GM12878 (cell line): ENCODE measurements around the gene ZNF765. TPM values are rescaled to one million over a fixed set of nuclear protein-coding genes. Genes with fewer than 3 reads are reported as not detected.
"Not testable (repeated sequence)": the region's sequence is repeated elsewhere in the genome, so short reads cannot be mapped to it uniquely, and the experiment has no call there.

Experiments
- ATAC-seq: fragments of 200-7000 bp; cut with Tn5 transposase; 3 replicates; pipeline ENCODE4 v1.9.1; 2020; ENCODE audit warnings: mild to moderate bottlenecking, moderate library complexity
- BruUV-seq: library from RNA; stranded (reverse); fragments of 400-500 nt; replicated peaks from 2 replicates; lab custom pipeline; 2021; lab: Mats Ljungman, UMichigan
- CTCF ChIA-PET: fragments of 300-600 bp; sonication (Branson Sonifier 250); formaldehyde crosslinking; extraction: SDS; loops from one replicate; lab custom pipeline; 2021; ENCODE audit warnings: inconsistent platforms; lab: Yijun Ruan, JAX
- POLR2A ChIA-PET: fragments of 350-600 bp; formaldehyde crosslinking; extraction: SDS; loops from one replicate; lab custom pipeline; 2021; ENCODE audit warnings: inconsistent platforms; lab: Charles Lee
- RAD21 ChIA-PET: fragments of 300-600 bp; sonication (Branson Sonifier 250); formaldehyde crosslinking; loops from one replicate; lab custom pipeline; 2023; ENCODE audit warnings: antibody characterized with exemption; ENCODE audit not compliant: unreplicated experiment; lab: Charles Lee
- SMC1A ChIA-PET: fragments of 300-600 bp; sonication (Branson Sonifier 250); formaldehyde crosslinking; loops from one replicate; lab custom pipeline; 2023; ENCODE audit not compliant: unreplicated experiment, uncharacterized antibody; lab: Charles Lee
- DNase-seq: peaks from one replicate; pipeline ENCODE4 v3.0.0-alpha.2; 2011; ENCODE audit warnings: low read depth, low spot score
- FAIRE-seq: peaks from 3 replicates; lab custom pipeline; 2011; peaks lifted over from hg19 to GRCh38; lab: Jason Lieb, UNC
- H2AFZ ChIP-seq: 2 replicates; pipeline ENCODE4 v1.6.0; 2011; ENCODE audit warnings: low read depth, low read length, control low read depth; ENCODE audit not compliant: control insufficient read depth
- H3K27ac ChIP-seq: 2 replicates; pipeline ENCODE4 v1.5.1; 2011; ENCODE audit warnings: control low read depth; ENCODE audit not compliant: control insufficient read depth, insufficient read depth
- H3K27me3 ChIP-seq, 2 experiments: replicated peaks in 1 of 2; 2 replicates each; pipeline versions ENCODE4 v1.6.0 to v1.6.1; 2011; ENCODE audit warnings: low read length in 1 of 2; ENCODE audit not compliant: control insufficient read depth in 2 of 2, insufficient read depth in 2 of 2
- H3K36me3 ChIP-seq, 2 experiments: 2 replicates each; pipeline ENCODE4 v1.5.1; 2011; ENCODE audit warnings: low read length in 1 of 2; ENCODE audit not compliant: control insufficient read depth in 2 of 2, insufficient read depth in 2 of 2
- H3K4me1 ChIP-seq: 2 replicates; pipeline ENCODE4 v1.6.1; 2011; ENCODE audit warnings: mild to moderate bottlenecking, low read length, moderate library complexity, mixed read lengths; ENCODE audit not compliant: control insufficient read depth, insufficient read depth
- H3K4me2 ChIP-seq: 2 replicates; pipeline ENCODE4 v1.6.0; 2011; ENCODE audit warnings: control low read depth; ENCODE audit not compliant: control insufficient read depth, insufficient read depth
- H3K4me3 ChIP-seq: fragments of 200-600 bp; sonication (generic); 2 replicates; pipeline ENCODE4 v1.5.1; 2016
- H3K79me2 ChIP-seq: 2 replicates; pipeline ENCODE4 v1.6.0; 2011; ENCODE audit warnings: low read length; ENCODE audit not compliant: control insufficient read depth, insufficient read depth
- H3K9ac ChIP-seq: 2 replicates; pipeline ENCODE4 v1.8.0; 2011; ENCODE audit warnings: low read length, control low read depth, mixed read lengths; ENCODE audit not compliant: control insufficient read depth, insufficient read depth
- H3K9me3 ChIP-seq: replicated peaks from 3 replicates; pipeline ENCODE4 v1.5.1; 2011; ENCODE audit warnings: mild to moderate bottlenecking, low read length; ENCODE audit not compliant: control insufficient read depth, insufficient read depth
- H4K20me1 ChIP-seq: 2 replicates; pipeline ENCODE4 v1.6.0; 2011; ENCODE audit not compliant: control insufficient read depth, insufficient read depth
- CREM ChIP-seq: IDR thresholded peaks from 2 replicates; pipeline ENCODE4 v1.6.1; 2014; ENCODE audit warnings: antibody characterized with exemption, low read depth
- MAX ChIP-seq: IDR thresholded peaks from 2 replicates; pipeline ENCODE4 v1.6.1; 2012; ENCODE audit warnings: low read depth, low read length, improper control_type of control experiment
- MTA2 ChIP-seq: fragments of 450-650 bp; IDR thresholded peaks from 2 replicates; pipeline ENCODE4 v1.6.1; 2016; ENCODE audit warnings: low read depth, mild to moderate bottlenecking, moderate library complexity
- ZNF207 ChIP-seq: fragments of 450-650 bp; IDR thresholded peaks from 2 replicates; pipeline ENCODE4 v1.6.1; 2014; ENCODE audit warnings: antibody characterized with exemption, mild to moderate bottlenecking, borderline replicate concordance
- WGBS: methylation state at CpG from one replicate; pipeline ENCODE4 v1.1.6; 2016; ENCODE audit warnings: low lambda C conversion rate; ENCODE audit not compliant: insufficient replicate concordance, insufficient coverage; ENCODE audit errors: missing lambda C conversion rate; 5-methylcytosine and 5-hydroxymethylcytosine counted together
- in situ Hi-C: fragments of 300-500 bp; cut with MboI; formaldehyde crosslinking; loops from 9 replicates; pipeline ENCODE4 v1.14.3; 2018; ENCODE audit warnings: mixed read lengths
- intact Hi-C: fragments of 100-400 bp; cut with micrococcal nuclease; formaldehyde crosslinking; loops from one replicate; pipeline ENCODE4 v1.14.2; 2022; ENCODE audit not compliant: unreplicated experiment
- polyA plus RNA-seq, 11 experiments: library from polyadenylated mRNA; depleted of rRNA in 4 of 11; unstranded in 6 of 11; stranded (reverse) in 5 of 11; fragments of >200 nt; fragmentation: Nextera tagmentation in 4 of 11; fragmentation: Illumina TruSeq in 1 of 11; extraction: Ambion mirVana in 4 of 11; extraction: Trizol in 1 of 11; gene quantifications; 1 replicate in 1 of 11; 2 replicates in 10 of 11; pipeline versions ENCODE4 v1.2.1 to v1.2.3, GENCODE V29; 2011 to 2016; ENCODE audit warnings: inconsistent platforms in 2 of 11, missing spikeins in 2 of 11, low read depth in 1 of 11
- total RNA-seq, 4 experiments: library from RNA; depleted of rRNA in 3 of 4; stranded (reverse); fragments of >200 nt in 3 of 4; fragmentation: Illumina TruSeq in 1 of 4; extraction: Trizol in 1 of 4; gene quantifications; 2 replicates each; pipeline versions ENCODE4 v1.2.1 to v1.2.3, GENCODE V29; 2013 to 2021
- TF ChIP-seq, protein P1 (sequence below): fragments of 450-650 bp; IDR thresholded peaks from 2 replicates; pipeline ENCODE4 v1.6.1; 2017; ENCODE audit warnings: mild to moderate bottlenecking, low read depth, inconsistent platforms; ENCODE audit not compliant: poor library complexity, severe bottlenecking

ZNF765 gene
- total and polyA plus RNA-seq, 10 of the 15 experiments (the other 5 are each of a cell fraction or from before 2014, with no cell fraction given), result 2.9 to 12.7 (median 7.0) TPM

- Histone ChIP-seq H3K4me2 (no peak overlapping the region), H3K79me2 (no peaks in the 10 kb centered on the region), H3K4me3 (no peak overlapping the region), H3K9me3 (peaks cover 5% of the 10 kb centered on the region), H3K4me1 (no peaks in the 10 kb centered on the region), H2AFZ (no peak overlapping the region), H3K27ac (no peak overlapping the region), H4K20me1 (no peaks in the 10 kb centered on the region), H3K27me3 (no peaks in the 10 kb centered on the region), H3K36me3 (no peaks in the 10 kb centered on the region), H3K9ac (no peak overlapping the region)
- CTCF ChIA-PET, result no interaction called here
- no TSS peak for BruUV-seq
- DNase-seq, result no peak
- TF ChIP-seq CREM, result no peak
- no peak for TF ChIP-seq MAX
- no peak for FAIRE-seq
- no peak for ATAC-seq
- intact Hi-C loops (no loop called here), in situ Hi-C loops (no loop called here)
- RAD21 ChIA-PET, result no interaction called here
- POLR2A ChIA-PET, result no interaction called here
- WGBS, result 81% methylated on average over 20 of the region's 22 CpGs
- SMC1A ChIA-PET, result no interaction called here
These were observed 5.0 kb upstream of the ZNF765 start for GRCh38 chr19:53389978-53390377.

DNA sequence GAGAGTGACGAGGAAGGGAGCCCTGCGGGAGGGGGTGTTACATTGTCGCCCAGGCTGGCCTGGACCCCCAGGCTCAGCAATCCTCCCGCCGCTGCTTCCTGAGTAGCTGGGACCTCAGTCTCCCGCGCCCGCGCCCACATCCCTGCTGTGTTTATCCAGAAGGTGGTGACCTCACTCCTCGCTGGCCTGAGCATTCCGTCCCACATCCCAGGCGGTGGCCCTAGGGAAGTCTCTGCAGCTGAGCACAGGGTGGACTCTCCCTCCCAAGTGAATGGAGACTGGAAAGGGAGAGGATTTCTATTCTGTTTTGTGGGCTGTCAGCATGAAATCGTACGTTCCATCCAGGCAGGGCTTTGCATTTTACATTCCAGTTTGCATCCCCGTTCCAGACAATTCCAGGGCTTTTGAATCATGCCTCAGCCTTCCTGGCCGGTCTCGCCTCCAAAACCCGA, 401 bp upstream of the ZNF765 start:
- intact Hi-C loops (no loop called here), in situ Hi-C loops (no loop called here)
- 22% methylated on average over 11 of the region's 18 CpGs for WGBS
- ChIA-PET SMC1A (no interaction called here), CTCF (interaction anchor here (1.3 kb wide), 1 partner anchor 28 kb away, joined by 4 read pairs; no protein-coding TSS in a partner anchor), RAD21 (no interaction called here), POLR2A (interaction anchor here (0.6 kb wide), 1 partner anchor 1475 kb away, joined by 4 read pairs; no protein-coding TSS in a partner anchor)
- FAIRE-seq (peak; percentile 35), DNase-seq (peak; percentile 1), ATAC-seq (no peak; the same call in 2 of the 3 replicates)
- H3K9me3 ChIP-seq, result peaks cover 2% of the 10 kb centered on the region
- H3K9ac ChIP-seq, result peak overlapping the region; percentile 35; the same call in 1 of the 2 replicates
- BruUV-seq, result no TSS peak
- peaks cover 8% of the 10 kb centered on the region for H3K79me2 ChIP-seq
- H2AFZ ChIP-seq, result peak overlapping the region; percentile 80
- H4K20me1 ChIP-seq, result no peaks in the 10 kb centered on the region
- H3K4me3 ChIP-seq, result peak overlapping the region; percentile 97; the same call in 1 of the 2 replicates
- peaks cover 0 to 8% of the 10 kb centered on the region in 2 experiments; a peak in 3 of 4 replicates for H3K36me3 ChIP-seq
- H3K4me1 ChIP-seq, result no peaks in the 10 kb centered on the region
- no peaks in the 10 kb centered on the region for H3K27me3 ChIP-seq
- no peak overlapping the region; the same call in 1 of the 2 replicates for H3K27ac ChIP-seq
- H3K4me2 ChIP-seq, result peak overlapping the region; percentile 69
- TF ChIP-seq MTA2 (no peak), ZNF207 (no peak)
- TF ChIP-seq, protein P1, sequence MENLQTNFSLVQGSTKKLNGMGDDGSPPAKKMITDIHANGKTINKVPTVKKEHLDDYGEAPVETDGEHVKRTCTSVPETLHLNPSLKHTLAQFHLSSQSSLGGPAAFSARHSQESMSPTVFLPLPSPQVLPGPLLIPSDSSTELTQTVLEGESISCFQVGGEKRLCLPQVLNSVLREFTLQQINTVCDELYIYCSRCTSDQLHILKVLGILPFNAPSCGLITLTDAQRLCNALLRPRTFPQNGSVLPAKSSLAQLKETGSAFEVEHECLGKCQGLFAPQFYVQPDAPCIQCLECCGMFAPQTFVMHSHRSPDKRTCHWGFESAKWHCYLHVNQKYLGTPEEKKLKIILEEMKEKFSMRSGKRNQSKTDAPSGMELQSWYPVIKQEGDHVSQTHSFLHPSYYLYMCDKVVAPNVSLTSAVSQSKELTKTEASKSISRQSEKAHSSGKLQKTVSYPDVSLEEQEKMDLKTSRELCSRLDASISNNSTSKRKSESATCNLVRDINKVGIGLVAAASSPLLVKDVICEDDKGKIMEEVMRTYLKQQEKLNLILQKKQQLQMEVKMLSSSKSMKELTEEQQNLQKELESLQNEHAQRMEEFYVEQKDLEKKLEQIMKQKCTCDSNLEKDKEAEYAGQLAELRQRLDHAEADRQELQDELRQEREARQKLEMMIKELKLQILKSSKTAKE, result no peak

DNA sequence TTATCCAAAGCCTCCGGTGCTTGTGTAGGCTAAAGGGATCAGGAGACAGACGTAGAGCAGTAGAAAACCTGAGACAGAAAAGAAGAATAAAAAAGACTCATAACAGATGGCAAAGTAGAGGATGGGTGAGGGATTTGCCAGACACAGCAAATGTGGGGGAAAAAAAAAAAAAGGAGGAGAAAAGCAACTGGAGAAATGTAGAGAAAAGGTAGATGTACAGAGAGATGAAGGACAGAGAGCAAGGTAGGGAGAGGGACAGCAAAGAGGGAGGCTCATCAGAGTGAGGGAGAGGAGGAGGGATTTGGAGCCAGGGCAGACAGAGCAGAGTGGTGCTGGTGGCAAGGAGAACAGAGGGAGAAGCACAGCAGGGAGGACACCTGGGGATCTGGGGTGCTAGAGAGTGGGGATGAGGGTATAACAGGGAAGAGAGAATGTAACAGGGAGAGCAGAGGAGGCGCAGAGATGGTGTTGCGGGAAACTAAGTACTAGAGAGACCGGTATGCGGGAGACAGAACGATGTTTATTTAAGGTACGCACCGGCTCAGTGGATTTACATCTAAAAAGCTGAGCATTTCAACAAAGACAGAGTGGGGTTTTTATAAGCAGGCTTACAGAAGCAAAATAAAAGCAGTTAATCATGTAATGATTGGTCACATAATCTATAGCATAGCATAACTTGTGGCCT, 1.0 kb downstream of the ZNF765 start:
- peaks cover 0 to 11% of the 10 kb centered on the region in 2 experiments; a peak in 3 of 4 replicates for H3K36me3 ChIP-seq
- FAIRE-seq, result peak; percentile 52
- H2AFZ ChIP-seq, in situ Hi-C loops, DNase-seq, H3K9me3 ChIP-seq, intact Hi-C loops, H3K4me1 ChIP-seq, H3K79me2 ChIP-seq, H3K27me3 ChIP-seq, H4K20me1 ChIP-seq: not testable (repeated sequence)
- ChIA-PET CTCF (interaction anchor here (1.3 kb wide), 1 partner anchor 29 kb away, joined by 4 read pairs; no protein-coding TSS in a partner anchor), SMC1A (interaction anchor here (1.5 kb wide), 1 partner anchor 74 kb away, joined by 4 read pairs; no protein-coding TSS in a partner anchor), RAD21 (interaction anchor here (0.7 kb wide), 1 partner anchor 29 kb away, joined by 3 read pairs; no protein-coding TSS in a partner anchor), POLR2A (interaction anchor here (0.6 kb wide), 1 partner anchor 43 kb away, joined by 3 read pairs; no protein-coding TSS in a partner anchor)
- 76% methylated on average over 9 of the region's 9 CpGs for WGBS
- peak overlapping the region; percentile 97 for H3K4me3 ChIP-seq
- peak overlapping the region; percentile 50 for H3K4me2 ChIP-seq
- TSS peak; percentile 74 for BruUV-seq
- H3K9ac ChIP-seq, result peak overlapping the region; percentile 88
- peak overlapping the region; percentile 77 for H3K27ac ChIP-seq
- peak; percentile 13; the same call in 2 of the 3 replicates for ATAC-seq
